SK-N-MC (cell line): ENCODE results near the gene HSPA8.
A peak's percentile ranks its signal among the peaks of the same experiment; 100 is the strongest.
"Not testable (repeated sequence)": the region's sequence is repeated elsewhere in the genome, so short reads cannot be mapped to it uniquely, and the experiment has no call there.

Source experiments
- DNase-seq: peaks from one replicate; pipeline ENCODE4 v3.0.0-alpha.2; 2011; ENCODE audit warnings: low read depth, low spot score
- H3K27ac ChIP-seq: fragments of 200-600 bp; sonication (generic); 2 replicates; pipeline ENCODE4 v1.5.1; 2016; ENCODE audit warnings: mixed run types
- H3K36me3 ChIP-seq: fragments of 200-600 bp; sonication (generic); 2 replicates; pipeline ENCODE4 v1.6.1; 2017; ENCODE audit warnings: antibody characterized with exemption, low read length, mixed read lengths; ENCODE audit not compliant: insufficient read depth
- H3K4me3 ChIP-seq: fragments of 200-600 bp; sonication (generic); 2 replicates; pipeline ENCODE4 v1.5.1; 2016
- H3K9ac ChIP-seq: fragments of 200-600 bp; sonication (generic); 2 replicates; pipeline ENCODE4 v1.8.0; 2017; ENCODE audit warnings: mixed run types, mixed read lengths; ENCODE audit not compliant: insufficient read length
- H3K9me3 ChIP-seq: fragments of 200-600 bp; sonication (generic); 2 replicates; pipeline ENCODE4 v1.6.1; 2017; ENCODE audit warnings: low read depth, mild to moderate bottlenecking, antibody characterized with exemption, low read length, moderate library complexity, mixed read lengths
- EZH2 ChIP-seq: fragments of 200-600 bp; sonication (generic); IDR thresholded peaks from one replicate; pipeline ENCODE4 v1.6.1; 2017; ENCODE audit warnings: antibody characterized with exemption
- FOXP2 ChIP-seq: optimal IDR thresholded peaks from 2 replicates; pipeline ENCODE3; 2011; ENCODE audit warnings: mild to moderate bottlenecking, moderate library complexity; ENCODE audit not compliant: insufficient read depth; ENCODE audit errors: extremely low read length, control extremely low read depth
- POLR2AphosphoS5 ChIP-seq: IDR thresholded peaks from 2 replicates; pipeline ENCODE4 v1.6.1; 2012; ENCODE audit warnings: mild to moderate bottlenecking, low read depth, low read length, borderline replicate concordance

Gene HSPA8

GRCh38 chr11:123093739-123094138 lies 31.8 kb upstream of the HSPA8 start:
- Histone ChIP-seq H3K9ac (no peak overlapping the region), H3K36me3 (peaks cover 33% of the 10 kb centered on the region), H3K4me3 (no peak overlapping the region), H3K9me3 (no peaks in the 10 kb centered on the region), H3K27ac (no peak overlapping the region)
- no peak for DNase-seq
- no peak for TF ChIP-seq EZH2
- TF ChIP-seq POLR2AphosphoS5, result no peak
- no peak for TF ChIP-seq FOXP2

GRCh38 chr11:123091506-123091905 lies 29.6 kb upstream of the HSPA8 start:
- H3K4me3 ChIP-seq, result no peak overlapping the region
- no peak for TF ChIP-seq EZH2
- TF ChIP-seq FOXP2, result no peak
- TF ChIP-seq POLR2AphosphoS5, result no peak
- no peak overlapping the region for H3K27ac ChIP-seq
- no peak for DNase-seq
- no peaks in the 10 kb centered on the region for H3K9me3 ChIP-seq
- peaks cover 23% of the 10 kb centered on the region for H3K36me3 ChIP-seq
- no peak overlapping the region for H3K9ac ChIP-seq

- H3K9me3 ChIP-seq, H3K4me3 ChIP-seq, DNase-seq, H3K27ac ChIP-seq, H3K9ac ChIP-seq: not testable (repeated sequence)
- H3K36me3 ChIP-seq, result peaks cover 17% of the 10 kb centered on the region
Observed at GRCh38 chr11:123090168-123090567, 28.2 kb upstream of the HSPA8 start.

GRCh38 chr11:123088896-123089295 lies 27.0 kb upstream of the HSPA8 start:
- not testable (repeated sequence) for H3K9ac ChIP-seq, H3K27ac ChIP-seq, H3K4me3 ChIP-seq, DNase-seq, H3K9me3 ChIP-seq
- H3K36me3 ChIP-seq, result peaks cover 20% of the 10 kb centered on the region

GRCh38 chr11:123087657-123088056 lies 25.7 kb upstream of the HSPA8 start:
- not testable (repeated sequence) for H3K9ac ChIP-seq, H3K9me3 ChIP-seq, DNase-seq, H3K27ac ChIP-seq, H3K4me3 ChIP-seq
- H3K36me3 ChIP-seq, result peaks cover 32% of the 10 kb centered on the region

- Histone ChIP-seq H3K4me3 (no peak overlapping the region), H3K9ac (no peak overlapping the region), H3K36me3 (peaks cover 43% of the 10 kb centered on the region), H3K9me3 (no peaks in the 10 kb centered on the region), H3K27ac (0 out of 2 replicates have a peak overlapping the region, but pooled peaks have one; percentile 19)
- TF ChIP-seq EZH2, result no peak
- TF ChIP-seq POLR2AphosphoS5, result no peak
- TF ChIP-seq FOXP2, result no peak
- no peak for DNase-seq
Observed at GRCh38 chr11:123086305-123086704, 24.4 kb upstream of the HSPA8 start.

GRCh38 chr11:123085497-123085896 lies 23.6 kb upstream of the HSPA8 start:
- peaks cover 49% of the 10 kb centered on the region for H3K36me3 ChIP-seq
- no peak for DNase-seq
- no peak overlapping the region for H3K4me3 ChIP-seq
- no peak overlapping the region for H3K27ac ChIP-seq
- H3K9me3 ChIP-seq, result no peaks in the 10 kb centered on the region
- H3K9ac ChIP-seq, result no peak overlapping the region
- TF ChIP-seq FOXP2 (no peak), POLR2AphosphoS5 (no peak), EZH2 (no peak)

- H3K9me3 ChIP-seq, result no peaks in the 10 kb centered on the region
- no peak overlapping the region for H3K4me3 ChIP-seq
- H3K36me3 ChIP-seq, result peaks cover 59% of the 10 kb centered on the region
- no peak overlapping the region; the same call in 1 of the 2 replicates for H3K27ac ChIP-seq
- H3K9ac ChIP-seq, result no peak overlapping the region
- no peak for TF ChIP-seq EZH2
- no peak for TF ChIP-seq FOXP2
- TF ChIP-seq POLR2AphosphoS5, result no peak
- no peak for DNase-seq
Observed at GRCh38 chr11:123084454-123084853, 22.5 kb upstream of the HSPA8 start.

- H3K9me3 ChIP-seq, result no peaks in the 10 kb centered on the region
- no peak for TF ChIP-seq EZH2
- no peak for TF ChIP-seq FOXP2
- TF ChIP-seq POLR2AphosphoS5, result no peak
- H3K4me3 ChIP-seq, result no peak overlapping the region
- H3K36me3 ChIP-seq, result peaks cover 66% of the 10 kb centered on the region
- H3K9ac ChIP-seq, result no peak overlapping the region
- no peak for DNase-seq
- H3K27ac ChIP-seq, result peak overlapping the region; percentile 21; the same call in 1 of the 2 replicates
Observed at GRCh38 chr11:123083623-123084029, 21.7 kb upstream of the HSPA8 start.

- TF ChIP-seq EZH2 (no peak), FOXP2 (no peak), POLR2AphosphoS5 (no peak)
- no peaks in the 10 kb centered on the region for H3K9me3 ChIP-seq
- no peak overlapping the region for H3K9ac ChIP-seq
- H3K4me3 ChIP-seq, result no peak overlapping the region
- DNase-seq, result no peak
- H3K36me3 ChIP-seq, result peaks cover 62% of the 10 kb centered on the region
- peak overlapping the region; percentile 21; the same call in 1 of the 2 replicates for H3K27ac ChIP-seq
Observed at GRCh38 chr11:123082977-123083376, 21.0 kb upstream of the HSPA8 start.
